Retinal pigment epithelial cell (primary cell): ENCODE results near the gene CPT2.

ENCODE experiments used
- DNase-seq: peaks from one replicate; pipeline ENCODE4 v3.0.0-alpha.2; 2010; ENCODE audit warnings: low read depth
- H3K4me3 ChIP-seq: 2 replicates; pipeline ENCODE4 v1.5.1; 2011; ENCODE audit warnings: mild to moderate bottlenecking, low read length, control low read depth, moderate library complexity
- TF ChIP-seq, protein P1 (sequence below): conservative IDR thresholded peaks from 2 replicates; pipeline ENCODE4 v1.5.1; 2011; ENCODE audit warnings: low read depth, low read length, control low read depth, inconsistent platforms

The CPT2 gene

DNA sequence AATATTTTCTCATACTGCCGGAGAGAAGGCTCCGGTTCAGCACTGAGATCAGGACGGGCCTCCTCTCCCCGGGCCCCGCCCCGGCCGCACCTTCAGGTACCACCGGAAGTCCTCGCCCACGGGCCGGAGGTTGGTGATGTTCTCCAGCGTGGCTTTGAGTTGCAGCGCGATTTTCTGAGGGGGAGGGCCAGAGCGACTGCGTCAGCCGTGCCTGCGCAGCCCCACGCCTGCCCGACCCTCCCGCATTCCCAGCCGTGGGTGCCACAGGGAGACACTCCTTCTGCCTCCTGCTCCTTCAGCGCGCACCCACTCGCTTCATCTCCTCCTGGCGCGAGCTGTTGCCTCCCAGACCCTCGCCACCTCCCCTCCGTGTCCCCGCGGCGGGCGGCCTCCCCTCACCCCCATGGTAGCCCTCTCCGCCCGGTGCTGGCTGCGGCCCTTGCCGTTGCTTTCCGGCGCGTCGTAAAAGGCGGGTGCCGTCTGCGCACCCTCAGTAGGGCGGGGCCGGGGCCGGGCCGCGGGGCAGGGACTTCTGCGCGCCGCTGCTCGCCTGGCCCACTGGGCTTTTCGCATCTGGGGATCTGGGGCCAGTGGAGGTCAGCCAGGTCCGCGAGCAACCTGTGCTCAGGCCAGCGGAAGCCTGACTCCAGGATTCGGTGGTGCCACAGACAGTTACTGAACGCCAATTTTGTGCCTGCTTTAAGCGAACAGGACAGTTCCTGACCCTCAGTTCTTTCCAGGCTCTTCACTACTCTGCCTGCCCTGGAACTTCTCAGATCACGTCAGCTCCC, 23.7 kb downstream of the CPT2 start, which contains the start of gene CZIB:
TSS of gene CZIB (minus strand) at position 464 of the 791 bp plus-strand sequence. CDS start at position 405, 59 bp downstream.
- peak; percentile 57 for DNase-seq
- TF ChIP-seq, protein P1, sequence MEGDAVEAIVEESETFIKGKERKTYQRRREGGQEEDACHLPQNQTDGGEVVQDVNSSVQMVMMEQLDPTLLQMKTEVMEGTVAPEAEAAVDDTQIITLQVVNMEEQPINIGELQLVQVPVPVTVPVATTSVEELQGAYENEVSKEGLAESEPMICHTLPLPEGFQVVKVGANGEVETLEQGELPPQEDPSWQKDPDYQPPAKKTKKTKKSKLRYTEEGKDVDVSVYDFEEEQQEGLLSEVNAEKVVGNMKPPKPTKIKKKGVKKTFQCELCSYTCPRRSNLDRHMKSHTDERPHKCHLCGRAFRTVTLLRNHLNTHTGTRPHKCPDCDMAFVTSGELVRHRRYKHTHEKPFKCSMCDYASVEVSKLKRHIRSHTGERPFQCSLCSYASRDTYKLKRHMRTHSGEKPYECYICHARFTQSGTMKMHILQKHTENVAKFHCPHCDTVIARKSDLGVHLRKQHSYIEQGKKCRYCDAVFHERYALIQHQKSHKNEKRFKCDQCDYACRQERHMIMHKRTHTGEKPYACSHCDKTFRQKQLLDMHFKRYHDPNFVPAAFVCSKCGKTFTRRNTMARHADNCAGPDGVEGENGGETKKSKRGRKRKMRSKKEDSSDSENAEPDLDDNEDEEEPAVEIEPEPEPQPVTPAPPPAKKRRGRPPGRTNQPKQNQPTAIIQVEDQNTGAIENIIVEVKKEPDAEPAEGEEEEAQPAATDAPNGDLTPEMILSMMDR, result no peak
- peak within 1 kb of the TSS; percentile 75 for H3K4me3 ChIP-seq

DNA sequence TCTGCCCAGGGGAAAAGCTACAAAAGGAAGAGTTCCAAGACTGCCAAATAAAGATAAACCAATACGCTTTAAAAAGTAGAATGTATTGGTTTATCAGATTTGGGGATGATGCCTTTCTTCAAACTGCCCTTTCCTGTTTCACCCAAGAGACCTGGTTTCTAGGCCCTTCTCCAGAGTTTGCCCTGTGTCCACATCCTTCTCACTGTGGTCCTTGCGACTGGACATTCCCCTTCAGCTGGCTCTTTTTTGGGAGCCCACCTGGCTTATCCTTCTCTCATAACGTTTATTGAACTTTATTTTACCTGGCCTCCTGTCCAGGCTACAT, 24.3 kb downstream of the CPT2 start:
- TF ChIP-seq, protein P1, result no peak
- H3K4me3 ChIP-seq, result peak overlapping the region; percentile 75
- no peak for DNase-seq

GRCh38 chr1:53237638-53238037, 41.0 kb downstream of the CPT2 start:
- no peak for DNase-seq
- TF ChIP-seq, protein P1, result no peak
- H3K4me3 ChIP-seq, result peak overlapping the region; percentile 100

DNA sequence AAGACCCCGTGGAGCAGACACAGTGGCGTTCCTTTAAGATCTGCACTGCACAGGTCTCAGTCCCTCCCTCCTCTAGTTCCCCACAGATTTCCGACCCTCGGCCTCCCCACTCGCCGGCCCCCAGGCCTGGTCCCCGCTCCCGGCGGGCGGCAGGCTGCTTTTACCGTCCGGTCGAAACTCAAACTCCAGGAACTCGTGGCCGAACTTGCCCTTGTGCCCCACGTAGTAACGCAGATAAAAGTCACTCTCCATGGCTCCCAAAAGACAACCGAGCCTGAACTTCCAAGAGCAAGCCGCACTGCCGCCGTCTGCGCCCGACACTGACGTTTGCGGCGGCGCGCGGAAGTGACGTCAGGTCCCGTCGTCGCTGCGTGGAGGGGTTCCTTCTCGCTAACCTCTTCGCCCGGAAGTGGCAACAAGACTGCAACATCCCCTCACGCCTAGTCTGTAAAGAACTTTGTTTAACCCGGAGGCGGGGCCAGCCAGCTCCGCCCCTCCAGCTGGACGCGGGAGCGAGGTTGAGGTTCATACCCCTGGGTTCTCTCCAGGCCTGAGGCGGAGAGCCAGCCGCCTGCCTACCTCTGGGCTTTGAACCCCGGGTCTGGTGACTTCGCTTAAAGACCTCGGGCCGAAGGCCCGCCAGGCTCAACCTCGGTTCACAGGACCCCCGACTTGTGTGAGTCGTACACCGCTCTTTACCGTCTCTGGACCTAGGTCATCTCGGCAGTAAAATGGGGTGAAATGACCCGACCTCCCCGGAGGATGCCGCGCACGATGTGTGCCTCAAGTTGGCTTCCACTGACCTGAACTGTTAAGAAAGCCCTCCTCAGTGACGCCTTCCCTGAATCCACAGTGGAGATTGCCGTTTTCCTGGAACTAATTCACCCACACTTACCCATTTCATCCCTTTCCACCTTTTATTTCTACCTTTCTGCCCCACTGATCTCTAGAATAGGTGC, 41.9 kb downstream of the CPT2 start, which contains the start of gene MAGOH:
TSS of gene MAGOH (minus strand) at position 322 of the 959 bp plus-strand sequence. CDS start at position 252, 70 bp downstream.
- TF ChIP-seq, protein P1, result no peak
- peak within 1 kb of the TSS; percentile 100 for H3K4me3 ChIP-seq
- peak; percentile 84 for DNase-seq

DNA sequence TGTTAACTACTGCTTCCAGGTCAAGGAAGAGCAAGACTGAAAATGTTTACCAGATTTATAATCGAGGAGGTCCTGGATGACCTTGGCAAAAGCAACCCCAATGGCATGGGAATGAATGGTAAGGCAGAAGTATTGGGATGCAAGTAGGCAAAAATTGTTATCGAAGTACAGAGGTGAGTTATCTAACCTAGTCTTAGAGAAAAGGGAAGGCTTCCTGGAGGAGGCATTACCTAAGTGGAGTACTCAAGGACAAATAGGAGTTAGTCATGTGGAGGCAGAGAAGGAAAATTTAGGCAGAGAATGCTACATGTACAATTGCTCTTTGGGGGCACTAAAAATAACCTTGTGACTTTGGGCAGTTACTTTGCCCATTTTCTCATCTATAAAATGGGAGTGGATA, 45.2 kb downstream of the CPT2 start:
- H3K4me3 ChIP-seq, result no peak overlapping the region
- DNase-seq, result no peak

DNA sequence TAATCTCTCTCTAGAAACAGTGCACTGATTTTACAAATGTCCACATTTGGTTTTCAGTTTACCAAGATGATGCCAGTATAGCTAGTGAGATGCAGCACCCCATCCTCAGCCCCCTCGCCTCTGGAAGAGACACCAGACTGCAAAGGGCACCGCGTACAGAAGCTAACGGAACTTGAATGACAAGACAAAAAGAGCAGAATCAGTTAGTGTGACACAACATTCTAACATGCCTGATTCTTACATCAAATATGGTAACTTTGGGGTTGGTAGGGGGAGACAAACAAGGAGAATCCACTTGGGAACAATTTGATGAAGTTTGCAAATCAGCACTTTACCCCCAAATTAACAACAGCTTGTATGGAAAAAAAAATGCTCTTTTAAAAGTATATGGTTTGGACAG, 45.8 kb downstream of the CPT2 start:
- no peak overlapping the region for H3K4me3 ChIP-seq
- DNase-seq, result no peak
- TF ChIP-seq, protein P1, result no peak

More for the DNA sequence above, 45.2 kb downstream of the CPT2 start:
- TF ChIP-seq, protein P1, result no peak
